GM18498 (cell line): Measurements from ENCODE around the gene ASPHD2.

Experiments
- ATAC-seq: cut with Tn5 transposase; IDR thresholded peaks from one replicate; pipeline ENCODE4 v1.9.1; 2021; ENCODE audit warnings: mild to moderate bottlenecking, moderate library complexity; ENCODE audit not compliant: unreplicated experiment

The ASPHD2 gene

DNA sequence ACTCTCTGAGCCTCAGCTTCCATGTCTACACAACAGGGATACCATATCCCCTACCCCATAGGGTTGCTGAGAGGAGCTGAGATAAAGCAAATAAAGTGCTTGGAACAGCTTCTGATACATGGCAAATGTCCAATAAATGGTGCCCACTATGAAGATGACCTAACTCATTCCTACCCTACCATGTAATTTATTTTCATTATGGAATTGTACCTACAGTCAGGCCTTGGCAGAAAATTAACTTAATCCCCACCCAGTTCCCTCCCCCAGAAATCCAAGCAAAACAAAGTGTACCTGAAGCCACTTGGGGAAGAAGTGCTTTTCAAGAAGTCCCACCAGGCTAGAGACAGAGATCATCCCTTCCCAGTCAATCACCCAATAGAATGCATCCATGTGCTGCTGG is 65.4 kb downstream of the ASPHD2 start:
- ATAC-seq = no peak
